WTC11 (cell line): ENCODE measurements around the gene C1QTNF9B.

Source experiments
- CTCF ChIP-seq: fragments of 200-600 bp; IDR thresholded peaks from 2 replicates; pipeline ENCODE4 v1.8.0; 2022; ENCODE audit warnings: antibody characterized with exemption
- NR2C2 ChIP-seq: sonication (generic); formaldehyde crosslinking; IDR thresholded peaks from 2 replicates; pipeline ENCODE4 v1.8.0; 2022; ENCODE audit warnings: mild to moderate bottlenecking, missing genetic modification reagents

GRCh38 chr13:23870356-23871140 lies 26.8 kb downstream of the C1QTNF9B start:
- TF ChIP-seq CTCF (no peak), NR2C2 (CRISPR knock-in tag) (no peak)
